ENCODE results near the gene LY6G6F.

LY6G6F gene

DNA sequence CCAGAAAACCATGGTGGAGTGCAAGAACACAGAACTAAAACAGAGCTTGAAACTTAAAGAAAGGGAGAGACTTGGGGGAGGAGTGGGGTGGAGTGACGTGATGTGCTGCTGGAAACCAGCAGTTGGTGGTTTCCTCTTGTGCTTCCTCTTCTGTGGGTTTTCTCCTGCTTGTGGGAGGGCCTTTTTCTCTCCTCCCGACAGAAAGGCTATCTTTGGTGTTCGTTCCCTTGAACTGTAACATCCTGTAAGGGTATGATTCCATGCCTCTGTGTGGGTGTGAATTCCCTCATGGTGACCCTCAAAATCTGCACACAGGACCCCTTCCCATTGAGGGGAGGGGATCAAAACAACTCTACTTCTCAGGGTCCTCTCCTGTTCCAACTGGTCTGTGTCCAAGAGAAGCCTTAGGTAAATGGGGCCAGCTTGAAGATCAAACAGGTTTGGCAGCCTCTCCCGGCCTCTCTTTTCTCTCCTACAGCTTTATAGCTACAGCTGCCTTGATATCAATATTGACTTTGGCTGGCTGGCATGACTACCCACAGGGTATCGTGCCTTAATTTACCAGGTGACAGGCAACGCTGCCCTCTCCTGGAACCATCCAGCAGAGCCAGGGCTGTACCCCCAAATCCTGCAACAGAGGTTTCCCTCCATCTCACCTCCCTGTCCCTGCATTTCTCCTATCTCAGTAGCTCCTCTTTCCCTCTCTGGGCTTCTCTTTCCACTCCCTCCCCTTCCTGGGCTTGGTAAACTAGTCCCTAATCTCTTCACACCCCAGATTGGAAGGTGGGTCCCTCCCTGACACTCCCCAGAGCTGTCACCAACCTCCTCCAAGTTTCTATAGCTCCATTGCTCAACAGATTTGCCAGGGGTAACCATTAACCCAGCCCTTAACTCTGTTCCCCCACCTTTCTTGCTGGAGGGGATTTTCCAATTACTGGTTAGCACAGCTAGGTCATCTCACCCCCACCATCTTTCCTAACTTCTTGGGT, 31.6 kb downstream of the LY6G6F start:
- peak overlapping the region; percentile 95 for H3K27ac ChIP-seq
- TF ChIP-seq, protein P1, sequence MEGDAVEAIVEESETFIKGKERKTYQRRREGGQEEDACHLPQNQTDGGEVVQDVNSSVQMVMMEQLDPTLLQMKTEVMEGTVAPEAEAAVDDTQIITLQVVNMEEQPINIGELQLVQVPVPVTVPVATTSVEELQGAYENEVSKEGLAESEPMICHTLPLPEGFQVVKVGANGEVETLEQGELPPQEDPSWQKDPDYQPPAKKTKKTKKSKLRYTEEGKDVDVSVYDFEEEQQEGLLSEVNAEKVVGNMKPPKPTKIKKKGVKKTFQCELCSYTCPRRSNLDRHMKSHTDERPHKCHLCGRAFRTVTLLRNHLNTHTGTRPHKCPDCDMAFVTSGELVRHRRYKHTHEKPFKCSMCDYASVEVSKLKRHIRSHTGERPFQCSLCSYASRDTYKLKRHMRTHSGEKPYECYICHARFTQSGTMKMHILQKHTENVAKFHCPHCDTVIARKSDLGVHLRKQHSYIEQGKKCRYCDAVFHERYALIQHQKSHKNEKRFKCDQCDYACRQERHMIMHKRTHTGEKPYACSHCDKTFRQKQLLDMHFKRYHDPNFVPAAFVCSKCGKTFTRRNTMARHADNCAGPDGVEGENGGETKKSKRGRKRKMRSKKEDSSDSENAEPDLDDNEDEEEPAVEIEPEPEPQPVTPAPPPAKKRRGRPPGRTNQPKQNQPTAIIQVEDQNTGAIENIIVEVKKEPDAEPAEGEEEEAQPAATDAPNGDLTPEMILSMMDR (conservative IDR thresholded peaks at IDR 0.05): peak; percentile 54
- no peak for TF ChIP-seq ZFX (IDR thresholded peaks at IDR 0.05)

DNA sequence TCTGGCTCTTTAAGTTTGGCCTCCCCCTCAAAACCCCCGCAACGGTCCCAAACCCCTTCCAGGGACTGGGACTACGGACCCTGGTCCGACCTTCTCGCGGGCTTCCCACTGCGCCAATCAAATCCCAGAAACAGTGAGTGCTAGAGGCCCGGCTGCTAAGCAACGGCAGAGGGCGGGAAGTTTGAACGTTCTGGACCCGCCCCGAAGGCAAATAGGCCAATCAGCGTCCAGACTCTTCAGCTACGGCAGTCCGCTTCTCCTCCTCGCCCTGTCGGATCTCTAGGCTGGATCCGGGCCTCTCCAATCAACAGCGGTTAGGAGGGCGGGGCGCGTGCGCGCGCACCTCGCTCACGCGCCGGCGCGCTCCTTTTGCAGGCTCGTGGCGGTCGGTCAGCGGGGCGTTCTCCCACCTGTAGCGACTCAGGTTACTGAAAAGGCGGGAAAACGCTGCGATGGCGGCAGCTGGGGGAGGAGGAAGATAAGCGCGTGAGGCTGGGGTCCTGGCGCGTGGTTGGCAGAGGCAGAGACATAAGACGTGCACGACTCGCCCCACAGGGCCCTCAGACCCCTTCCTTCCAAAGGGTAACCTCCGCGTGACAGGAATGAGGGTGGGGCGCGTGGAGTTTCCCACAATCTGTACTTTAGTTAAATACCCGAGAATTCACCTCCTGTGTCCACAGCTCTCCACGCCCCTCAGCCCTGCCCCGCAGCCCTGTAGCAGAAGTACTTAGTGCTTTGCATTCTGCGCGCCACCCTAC, 33.2 kb downstream of the LY6G6F start, which contains the start of gene MSH5:
TSS of gene MSH5 (plus strand) at position 367 of the 758 bp plus-strand sequence. CDS start 462 bp downstream, outside the sequence.
- H3K27ac ChIP-seq: peak within 1 kb of the TSS; percentile 95
- TF ChIP-seq, protein P1 (conservative IDR thresholded peaks at IDR 0.05): no peak
- peak; percentile 54; the same call in 1 of the 2 replicates for TF ChIP-seq ZFX (IDR thresholded peaks at IDR 0.05)

DNA sequence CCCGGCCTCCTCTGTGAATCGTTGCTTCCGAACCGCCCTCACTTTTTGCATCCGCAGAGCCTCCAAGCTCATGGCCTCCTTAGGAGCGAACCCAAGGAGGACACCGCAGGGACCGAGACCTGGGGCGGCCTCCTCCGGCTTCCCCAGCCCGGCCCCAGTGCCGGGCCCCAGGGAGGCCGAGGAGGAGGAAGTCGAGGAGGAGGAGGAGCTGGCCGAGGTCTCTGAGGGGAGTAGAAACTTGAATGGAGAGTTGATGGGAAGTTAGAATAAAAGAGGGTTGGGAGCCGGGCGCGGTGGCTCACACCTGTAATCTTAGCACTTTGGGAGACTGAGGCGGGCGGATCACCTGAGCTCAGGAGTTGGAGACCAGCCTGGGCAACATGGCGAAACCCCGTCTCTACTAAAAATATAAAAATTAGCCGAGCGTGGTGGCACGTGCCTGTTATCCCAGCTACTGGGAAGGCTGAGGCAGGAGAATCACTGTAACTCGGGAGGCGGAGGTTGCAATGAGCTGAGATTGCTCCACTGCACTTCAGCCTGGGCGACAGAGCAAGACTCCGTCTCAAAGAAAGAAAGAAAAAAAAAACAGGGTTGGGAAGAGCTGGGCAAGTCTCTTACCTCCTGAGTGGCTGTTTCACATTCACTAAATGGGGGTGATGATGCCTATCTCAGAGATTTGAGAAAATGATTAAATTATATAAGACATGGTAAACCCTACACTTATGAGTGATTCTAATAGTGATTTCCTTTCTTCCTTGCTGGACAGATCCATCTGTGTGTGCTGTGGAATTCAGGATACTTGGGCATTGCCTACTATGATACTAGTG, 33.9 kb downstream of the LY6G6F start:
- peak overlapping the region; percentile 95 for H3K27ac ChIP-seq
- TF ChIP-seq ZFX (IDR thresholded peaks at IDR 0.05): no peak; the same call in 1 of the 2 replicates
- TF ChIP-seq, protein P1 (conservative IDR thresholded peaks at IDR 0.05): no peak

DNA sequence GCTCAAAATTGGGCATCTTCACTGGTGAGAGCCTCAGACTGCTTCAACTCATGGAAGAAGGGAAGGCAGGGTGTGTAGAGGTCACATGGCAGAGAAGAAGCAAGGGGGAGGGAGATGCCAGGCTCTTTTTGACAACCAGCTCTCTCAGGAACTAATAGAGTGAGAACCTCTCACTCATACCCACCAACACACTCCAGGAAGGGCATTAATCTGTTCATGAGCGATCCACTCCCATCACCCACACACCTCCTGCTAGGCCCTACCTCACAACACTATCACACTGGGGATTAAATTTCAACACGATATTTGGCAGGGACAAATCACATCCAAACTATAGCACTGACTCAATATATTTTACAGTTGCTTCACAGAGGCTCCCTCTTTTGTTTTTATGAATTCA, 35.1 kb downstream of the LY6G6F start:
- TF ChIP-seq ZFX (IDR thresholded peaks at IDR 0.05): no peak
- TF ChIP-seq, protein P1 (conservative IDR thresholded peaks at IDR 0.05): no peak
- H3K27ac ChIP-seq: no peak overlapping the region

DNA sequence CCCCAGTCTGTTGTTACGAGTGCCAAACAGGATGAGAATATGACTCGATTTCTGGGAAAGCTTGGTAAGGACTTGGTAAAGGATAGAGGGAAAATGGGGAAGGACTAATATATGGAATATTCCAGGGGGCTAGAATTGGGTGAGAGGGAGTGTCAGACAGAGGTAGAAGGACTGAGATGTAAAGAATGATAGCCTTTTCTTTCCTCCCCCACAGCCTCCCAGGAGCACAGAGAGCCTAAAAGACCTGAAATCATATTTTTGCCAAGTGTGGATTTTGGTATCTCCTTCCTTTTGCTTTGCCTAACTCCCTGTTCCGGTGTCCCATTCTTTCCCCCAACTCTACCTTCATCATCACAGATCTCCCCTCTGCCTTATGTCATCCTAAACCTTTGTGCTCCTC, 36.2 kb downstream of the LY6G6F start:
- H3K27ac ChIP-seq: no peak overlapping the region
- no peak for TF ChIP-seq ZFX (IDR thresholded peaks at IDR 0.05)
- TF ChIP-seq, protein P1 (conservative IDR thresholded peaks at IDR 0.05): no peak

DNA sequence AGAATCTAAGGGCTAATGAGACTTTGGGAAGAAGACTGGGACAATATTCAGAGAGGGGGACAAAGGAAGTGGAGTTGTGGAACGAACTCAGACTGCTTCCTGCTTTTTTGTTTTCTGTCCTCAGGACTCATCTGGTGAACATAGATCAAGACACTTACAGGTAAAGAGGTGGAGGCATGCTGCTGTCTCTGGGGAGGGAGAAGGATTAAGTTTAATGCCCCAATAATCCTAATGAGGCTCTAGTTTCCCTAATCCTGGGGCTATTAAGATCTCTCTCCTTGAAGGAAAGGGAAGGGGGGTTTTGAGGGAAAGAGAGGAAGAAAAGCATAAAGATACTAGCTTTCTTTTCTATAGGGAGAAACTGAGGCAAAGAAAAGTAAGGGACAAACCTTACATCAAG, 37.8 kb downstream of the LY6G6F start:
- H3K27ac ChIP-seq: no peak overlapping the region
- no peak for TF ChIP-seq ZFX (IDR thresholded peaks at IDR 0.05)
- TF ChIP-seq, protein P1 (conservative IDR thresholded peaks at IDR 0.05): no peak
